ENCODE results near the gene CYRIA. TPM values are rescaled to one million over a fixed set of nuclear protein-coding genes. Genes with fewer than 3 reads are reported as not detected.
A peak's percentile ranks its signal among the peaks of the same experiment; 100 is the strongest.

Gene CYRIA
- total and polyA plus RNA-seq, 4 donors = 1.3 to 4.3 (median 2.4) TPM

GRCh38 chr2:16657671-16658070, 8.0 kb downstream of the CYRIA start:
- TF ChIP-seq YY1 (IDR thresholded peaks at IDR 0.05) (no peak), CTCF (IDR thresholded peaks at IDR 0.05; ENCODE audit: low read depth, low read length, missing input control) (no peak), EGR1 (IDR thresholded peaks at IDR 0.05; ENCODE audit: low read depth in 2 of 2) (no peak), TAF1 (conservative IDR thresholded peaks at IDR 0.05) (no peak), RAD21 (IDR thresholded peaks at IDR 0.05) (no peak), HNF4A (conservative IDR thresholded peaks at IDR 0.05) (no peak), JUND (IDR thresholded peaks at IDR 0.05) (no peak), GABPA (IDR thresholded peaks at IDR 0.05 in 1 of 2, conservative IDR thresholded peaks at IDR 0.05 in 1 of 2) (no peak), FOXA1 (IDR thresholded peaks at IDR 0.05) (no peak), HNF4G (IDR thresholded peaks at IDR 0.05) (no peak), NR2F2 (IDR thresholded peaks at IDR 0.05) (no peak), FOXA2 (IDR thresholded peaks at IDR 0.05) (no peak), RXRA (IDR thresholded peaks at IDR 0.05) (no peak), SP1 (IDR thresholded peaks at IDR 0.05) (no peak)
- TF ChIP-seq, protein P1, sequence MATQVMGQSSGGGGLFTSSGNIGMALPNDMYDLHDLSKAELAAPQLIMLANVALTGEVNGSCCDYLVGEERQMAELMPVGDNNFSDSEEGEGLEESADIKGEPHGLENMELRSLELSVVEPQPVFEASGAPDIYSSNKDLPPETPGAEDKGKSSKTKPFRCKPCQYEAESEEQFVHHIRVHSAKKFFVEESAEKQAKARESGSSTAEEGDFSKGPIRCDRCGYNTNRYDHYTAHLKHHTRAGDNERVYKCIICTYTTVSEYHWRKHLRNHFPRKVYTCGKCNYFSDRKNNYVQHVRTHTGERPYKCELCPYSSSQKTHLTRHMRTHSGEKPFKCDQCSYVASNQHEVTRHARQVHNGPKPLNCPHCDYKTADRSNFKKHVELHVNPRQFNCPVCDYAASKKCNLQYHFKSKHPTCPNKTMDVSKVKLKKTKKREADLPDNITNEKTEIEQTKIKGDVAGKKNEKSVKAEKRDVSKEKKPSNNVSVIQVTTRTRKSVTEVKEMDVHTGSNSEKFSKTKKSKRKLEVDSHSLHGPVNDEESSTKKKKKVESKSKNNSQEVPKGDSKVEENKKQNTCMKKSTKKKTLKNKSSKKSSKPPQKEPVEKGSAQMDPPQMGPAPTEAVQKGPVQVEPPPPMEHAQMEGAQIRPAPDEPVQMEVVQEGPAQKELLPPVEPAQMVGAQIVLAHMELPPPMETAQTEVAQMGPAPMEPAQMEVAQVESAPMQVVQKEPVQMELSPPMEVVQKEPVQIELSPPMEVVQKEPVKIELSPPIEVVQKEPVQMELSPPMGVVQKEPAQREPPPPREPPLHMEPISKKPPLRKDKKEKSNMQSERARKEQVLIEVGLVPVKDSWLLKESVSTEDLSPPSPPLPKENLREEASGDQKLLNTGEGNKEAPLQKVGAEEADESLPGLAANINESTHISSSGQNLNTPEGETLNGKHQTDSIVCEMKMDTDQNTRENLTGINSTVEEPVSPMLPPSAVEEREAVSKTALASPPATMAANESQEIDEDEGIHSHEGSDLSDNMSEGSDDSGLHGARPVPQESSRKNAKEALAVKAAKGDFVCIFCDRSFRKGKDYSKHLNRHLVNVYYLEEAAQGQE (IDR thresholded peaks at IDR 0.05) = no peak
- TF ChIP-seq, protein P2, sequence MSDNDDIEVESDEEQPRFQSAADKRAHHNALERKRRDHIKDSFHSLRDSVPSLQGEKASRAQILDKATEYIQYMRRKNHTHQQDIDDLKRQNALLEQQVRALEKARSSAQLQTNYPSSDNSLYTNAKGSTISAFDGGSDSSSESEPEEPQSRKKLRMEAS (IDR thresholded peaks at IDR 0.05) = no peak
- TF ChIP-seq, protein P3, sequence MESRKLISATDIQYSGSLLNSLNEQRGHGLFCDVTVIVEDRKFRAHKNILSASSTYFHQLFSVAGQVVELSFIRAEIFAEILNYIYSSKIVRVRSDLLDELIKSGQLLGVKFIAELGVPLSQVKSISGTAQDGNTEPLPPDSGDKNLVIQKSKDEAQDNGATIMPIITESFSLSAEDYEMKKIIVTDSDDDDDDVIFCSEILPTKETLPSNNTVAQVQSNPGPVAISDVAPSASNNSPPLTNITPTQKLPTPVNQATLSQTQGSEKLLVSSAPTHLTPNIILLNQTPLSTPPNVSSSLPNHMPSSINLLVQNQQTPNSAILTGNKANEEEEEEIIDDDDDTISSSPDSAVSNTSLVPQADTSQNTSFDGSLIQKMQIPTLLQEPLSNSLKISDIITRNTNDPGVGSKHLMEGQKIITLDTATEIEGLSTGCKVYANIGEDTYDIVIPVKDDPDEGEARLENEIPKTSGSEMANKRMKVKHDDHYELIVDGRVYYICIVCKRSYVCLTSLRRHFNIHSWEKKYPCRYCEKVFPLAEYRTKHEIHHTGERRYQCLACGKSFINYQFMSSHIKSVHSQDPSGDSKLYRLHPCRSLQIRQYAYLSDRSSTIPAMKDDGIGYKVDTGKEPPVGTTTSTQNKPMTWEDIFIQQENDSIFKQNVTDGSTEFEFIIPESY (IDR thresholded peaks at IDR 0.05) = no peak
- TF ChIP-seq, protein P4, sequence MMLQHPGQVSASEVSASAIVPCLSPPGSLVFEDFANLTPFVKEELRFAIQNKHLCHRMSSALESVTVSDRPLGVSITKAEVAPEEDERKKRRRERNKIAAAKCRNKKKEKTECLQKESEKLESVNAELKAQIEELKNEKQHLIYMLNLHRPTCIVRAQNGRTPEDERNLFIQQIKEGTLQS (IDR thresholded peaks at IDR 0.05) = no peak
- Histone ChIP-seq H3K9me3 (ENCODE audit: control insufficient read depth in 4 of 4, low read length in 3 of 4) (no peaks in the 10 kb centered on the region), H3K9ac (ENCODE audit: low read depth in 1 of 2, low read length in 2 of 2) (peak overlapping the region in 1 of 2 donors; percentile 14), H3K4me1 (ENCODE audit: control insufficient read depth in 4 of 4, insufficient read depth in 4 of 4, low read length in 3 of 4) (peaks cover 0 to 9% (median 2%) of the 10 kb centered on the region in 4 donors), H3K27me3 (ENCODE audit: control insufficient read depth in 4 of 4, insufficient read depth in 4 of 4, low read length in 3 of 4) (no peaks in the 10 kb centered on the region), H3K4me3 (ENCODE audit: low read depth in 1 of 3, low read length in 3 of 3) (no peak overlapping the region), H3K36me3 (ENCODE audit: control insufficient read depth in 4 of 4, insufficient read depth in 3 of 4, low read depth in 1 of 4, low read length in 3 of 4) (no peaks in the 10 kb centered on the region), H3K27ac (ENCODE audit: low read depth in 1 of 2, low read length in 2 of 2) (peak overlapping the region; percentile 1 to 7)
- no peak for DNase-seq (ENCODE audit: low spot score)
- WGBS = 86% methylated on average over 1 of the region's 1 CpG

Measured in liver (tissue), 9 donors.